Right atrium auricular region (tissue), 2 donors: ENCODE results near the gene METAP1. TPM values are rescaled to one million over a fixed set of nuclear protein-coding genes. Genes with fewer than 3 reads are reported as not detected.
"Not testable (repeated sequence)": the region's sequence is repeated elsewhere in the genome, so short reads cannot be mapped to it uniquely, and the experiment has no call there.

Experiments used
- DNase-seq: peaks from one replicate; pipeline ENCODE4 v3.0.0-alpha.2; 2019; ENCODE audit warnings: low spot score
- H3K27ac ChIP-seq, 2 donors: fragments of 200-600 bp; sonication (generic); 1 replicate in 1 of 2; 2 replicates in 1 of 2; pipeline ENCODE4 v1.5.1; 2016 to 2019
- H3K27me3 ChIP-seq, 2 donors: fragments of 200-600 bp; sonication (generic); one replicate each; pipeline versions ENCODE4 v1.5.1 to v1.6.0; 2017 to 2019
- H3K36me3 ChIP-seq: fragments of 200-600 bp; sonication (generic); one replicate; pipeline ENCODE4 v1.5.1; 2016
- H3K4me1 ChIP-seq, 2 donors: fragments of 200-600 bp; sonication (generic); one replicate each; pipeline versions ENCODE4 v1.5.1 to v1.6.0; 2017 to 2019
- H3K4me3 ChIP-seq, 2 donors: fragments of 200-600 bp; sonication (generic); 1 replicate in 1 of 2; 2 replicates in 1 of 2; pipeline ENCODE4 v1.5.1; 2017 to 2019; ENCODE audit warnings: mild to moderate bottlenecking in 1 of 2, moderate library complexity in 1 of 2
- H3K9me3 ChIP-seq, 2 donors: fragments of 200-600 bp; sonication (generic); one replicate each; pipeline ENCODE4 v1.5.1; 2019
- total RNA-seq, 2 donors: library from RNA; depleted of rRNA; stranded (reverse); fragments of >200 nt; gene quantifications; one replicate each; pipeline ENCODE4 v1.1.0, GENCODE V29; 2016
- TF ChIP-seq, protein P1 (sequence below), 2 donors: fragments of 200-600 bp; sonication (generic); IDR thresholded peaks; one replicate each; pipeline ENCODE4 v1.5.1; 2019; ENCODE audit warnings: antibody characterized with exemption in 2 of 2

The METAP1 gene
- total RNA-seq, 2 donors from 2014 or later: 50.3 to 56.2 TPM

DNA sequence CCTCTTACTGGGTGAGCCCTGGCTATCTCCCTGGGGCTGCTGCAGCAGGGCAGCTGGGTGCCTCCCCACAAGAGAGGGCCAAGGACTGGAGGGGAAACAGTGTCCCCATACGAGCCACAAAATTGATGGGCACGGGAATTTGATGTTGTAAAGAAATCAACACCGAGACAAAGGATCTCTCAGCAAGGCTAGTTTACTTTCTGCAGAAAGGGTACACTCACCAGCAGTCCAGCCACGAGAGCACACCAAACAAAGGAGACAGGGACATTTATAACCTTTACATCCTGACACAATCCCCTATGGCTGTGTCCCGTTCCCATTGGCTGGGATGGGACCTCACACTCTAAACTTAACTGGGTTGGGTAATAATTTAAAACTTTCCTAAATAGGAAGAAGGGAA lies 25.9 kb downstream of the METAP1 start:
- Histone ChIP-seq H3K4me1 (peaks cover 0 to 34% of the 10 kb centered on the region in 2 donors), H3K4me3 (no peak overlapping the region), H3K27ac (no peak overlapping the region), H3K36me3 (no peaks in the 10 kb centered on the region), H3K9me3 (peaks cover 4 to 9% of the 10 kb centered on the region in 2 donors), H3K27me3 (no peaks in the 10 kb centered on the region)
- DNase-seq: no peak
- TF ChIP-seq, protein P1, sequence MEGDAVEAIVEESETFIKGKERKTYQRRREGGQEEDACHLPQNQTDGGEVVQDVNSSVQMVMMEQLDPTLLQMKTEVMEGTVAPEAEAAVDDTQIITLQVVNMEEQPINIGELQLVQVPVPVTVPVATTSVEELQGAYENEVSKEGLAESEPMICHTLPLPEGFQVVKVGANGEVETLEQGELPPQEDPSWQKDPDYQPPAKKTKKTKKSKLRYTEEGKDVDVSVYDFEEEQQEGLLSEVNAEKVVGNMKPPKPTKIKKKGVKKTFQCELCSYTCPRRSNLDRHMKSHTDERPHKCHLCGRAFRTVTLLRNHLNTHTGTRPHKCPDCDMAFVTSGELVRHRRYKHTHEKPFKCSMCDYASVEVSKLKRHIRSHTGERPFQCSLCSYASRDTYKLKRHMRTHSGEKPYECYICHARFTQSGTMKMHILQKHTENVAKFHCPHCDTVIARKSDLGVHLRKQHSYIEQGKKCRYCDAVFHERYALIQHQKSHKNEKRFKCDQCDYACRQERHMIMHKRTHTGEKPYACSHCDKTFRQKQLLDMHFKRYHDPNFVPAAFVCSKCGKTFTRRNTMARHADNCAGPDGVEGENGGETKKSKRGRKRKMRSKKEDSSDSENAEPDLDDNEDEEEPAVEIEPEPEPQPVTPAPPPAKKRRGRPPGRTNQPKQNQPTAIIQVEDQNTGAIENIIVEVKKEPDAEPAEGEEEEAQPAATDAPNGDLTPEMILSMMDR (IDR thresholded peaks at IDR 0.05): no peak

DNA sequence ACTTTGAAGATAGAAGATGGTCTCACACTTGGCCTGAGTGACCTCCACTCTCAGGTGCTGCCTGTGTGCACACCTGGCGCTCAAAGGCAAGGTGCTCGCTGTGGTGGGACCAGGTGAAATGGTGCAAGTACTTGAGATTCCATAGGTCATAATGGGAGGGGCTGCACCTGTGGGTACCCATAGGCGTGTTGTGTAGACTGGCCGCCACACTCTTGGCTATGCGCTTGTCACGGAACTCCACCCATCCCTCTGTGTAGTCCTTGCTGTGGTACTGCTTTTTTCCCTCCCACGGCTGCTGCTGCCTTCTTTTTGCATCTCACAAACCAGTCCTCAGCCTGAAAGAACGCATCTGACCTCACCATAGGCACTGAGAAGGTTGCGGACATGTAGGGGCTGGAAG lies 27.0 kb downstream of the METAP1 start:
- Histone ChIP-seq H3K9me3 (peaks cover 4 to 9% of the 10 kb centered on the region in 2 donors), H3K4me1 (peaks cover 0 to 25% of the 10 kb centered on the region in 2 donors), H3K4me3 (no peak overlapping the region), H3K36me3 (no peaks in the 10 kb centered on the region), H3K27me3 (no peaks in the 10 kb centered on the region), H3K27ac (no peak overlapping the region)
- no peak for DNase-seq
- TF ChIP-seq, protein P1 (IDR thresholded peaks at IDR 0.05): no peak

DNA sequence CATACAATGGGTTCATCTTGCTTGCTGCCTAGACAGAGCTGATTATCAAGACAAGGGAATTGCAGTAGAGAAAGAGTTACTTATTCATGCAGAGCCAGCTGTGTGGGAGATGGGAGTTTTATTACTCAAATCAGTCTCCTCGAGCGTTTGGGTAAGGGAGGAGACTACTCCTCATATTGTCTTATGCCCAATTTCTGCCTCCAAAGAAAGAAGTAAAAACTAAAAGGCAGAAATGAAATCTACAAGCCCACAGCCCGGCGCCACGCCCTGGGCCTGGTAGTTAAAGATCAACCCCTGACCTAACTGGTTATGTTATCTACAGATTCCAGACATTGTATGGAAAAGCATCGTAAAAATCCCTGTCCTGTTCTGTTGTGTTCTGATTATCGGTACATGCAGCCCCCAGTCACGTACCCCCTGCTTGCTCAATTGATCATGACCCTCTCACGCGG lies 28.3 kb downstream of the METAP1 start:
- H3K36me3 ChIP-seq, H3K9me3 ChIP-seq, H3K4me3 ChIP-seq, H3K27me3 ChIP-seq, H3K27ac ChIP-seq, DNase-seq: not testable (repeated sequence)
- H3K4me1 ChIP-seq: peaks cover 0 to 28% of the 10 kb centered on the region in 2 donors

DNA sequence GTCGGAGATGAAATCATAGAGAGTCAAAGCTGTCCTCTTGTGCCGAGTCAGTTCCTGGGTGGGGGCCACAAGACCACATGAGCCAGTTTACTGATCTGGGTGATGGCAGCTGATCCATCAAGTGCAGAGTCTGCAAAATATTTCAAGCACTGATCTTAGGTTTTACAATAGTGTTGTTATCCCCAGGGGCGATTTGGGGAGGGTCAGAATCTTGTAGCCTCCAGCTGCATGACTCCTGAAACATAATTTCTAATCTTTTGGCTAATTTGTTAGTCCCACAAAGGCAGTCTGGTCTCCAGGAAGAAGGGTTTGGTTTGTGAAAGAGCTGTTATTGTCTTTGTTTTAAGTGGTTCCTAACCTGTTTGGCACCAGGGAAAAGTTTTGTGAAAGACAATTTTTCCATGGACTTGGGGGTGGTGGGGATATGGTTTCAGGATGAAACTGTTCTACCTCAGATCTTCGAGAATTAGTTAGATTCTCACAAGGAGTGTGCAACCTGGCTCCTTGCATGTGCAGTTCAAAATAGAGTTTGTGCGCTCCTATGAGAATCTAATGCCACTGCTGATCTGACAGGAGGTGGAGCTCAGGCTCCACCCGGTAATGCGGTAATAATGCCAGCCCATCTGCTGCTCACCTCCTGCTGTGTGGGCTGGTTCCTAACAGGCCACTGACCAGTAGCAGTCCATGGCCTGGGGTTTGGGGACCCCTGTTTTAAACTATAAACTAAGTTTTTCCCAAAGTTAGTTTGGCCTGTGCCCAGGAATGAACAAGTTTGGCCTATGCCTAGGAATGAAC lies 29.2 kb downstream of the METAP1 start:
- Histone ChIP-seq H3K9me3 (peaks cover 4 to 9% of the 10 kb centered on the region in 2 donors), H3K4me1 (peaks cover 0 to 32% of the 10 kb centered on the region in 2 donors), H3K27me3 (no peaks in the 10 kb centered on the region), H3K27ac (peak overlapping the region; percentile 3 to 38), H3K36me3 (no peaks in the 10 kb centered on the region), H3K4me3 (no peak overlapping the region)
- no peak for DNase-seq
- TF ChIP-seq, protein P1 (IDR thresholded peaks at IDR 0.05): peak in 1 of 2 donors; percentile 36

DNA sequence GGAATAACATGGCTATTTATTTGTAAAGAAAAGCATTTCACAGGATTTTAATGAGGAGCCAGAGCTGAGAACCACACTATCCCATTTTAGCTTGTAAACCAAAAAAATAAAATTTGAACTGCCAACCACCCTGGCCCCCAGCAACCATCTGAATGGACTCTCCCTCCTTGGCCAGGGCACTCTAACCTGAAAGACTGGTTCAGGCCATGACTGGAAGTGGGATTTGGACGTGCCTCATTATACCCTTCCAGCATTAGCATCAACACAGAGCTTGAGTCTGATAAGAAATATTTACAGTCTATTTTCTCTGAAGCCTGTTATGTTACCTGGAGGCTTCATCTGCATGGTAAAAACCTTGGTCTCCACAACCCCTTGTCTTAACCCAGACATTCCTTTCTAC lies 30.0 kb downstream of the METAP1 start:
- DNase-seq: no peak
- no peaks in the 10 kb centered on the region for H3K27me3 ChIP-seq
- peaks cover 4 to 9% of the 10 kb centered on the region in 2 donors for H3K9me3 ChIP-seq
- no peak overlapping the region for H3K4me3 ChIP-seq
- H3K27ac ChIP-seq: peak overlapping the region; percentile 3 to 38
- H3K36me3 ChIP-seq: no peaks in the 10 kb centered on the region
- TF ChIP-seq, protein P1 (IDR thresholded peaks at IDR 0.05): no peak
- H3K4me1 ChIP-seq: peaks cover 0 to 32% of the 10 kb centered on the region in 2 donors

DNA sequence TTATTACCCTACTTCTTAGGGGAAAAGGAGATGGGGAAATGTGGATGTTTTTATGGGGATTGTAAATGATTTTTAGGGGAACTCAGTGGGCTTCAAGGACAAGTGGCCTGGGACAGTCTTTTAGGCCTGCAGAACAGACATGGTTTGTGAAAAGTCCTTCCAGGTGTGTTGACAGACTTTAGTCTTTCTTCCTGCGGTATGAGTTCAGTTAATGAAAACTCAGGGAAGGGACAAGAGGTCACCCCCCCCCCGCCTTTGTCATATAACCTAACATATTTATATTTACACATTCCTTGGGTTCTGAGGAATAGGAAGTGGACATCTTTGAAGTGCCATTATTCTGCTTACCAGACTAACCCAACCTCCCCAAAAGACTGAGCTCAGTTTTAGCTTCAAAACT lies 31.8 kb downstream of the METAP1 start:
- TF ChIP-seq, protein P1 (IDR thresholded peaks at IDR 0.05): no peak
- no peak overlapping the region for H3K4me3 ChIP-seq
- H3K27me3 ChIP-seq: no peaks in the 10 kb centered on the region
- H3K27ac ChIP-seq: no peak overlapping the region
- H3K36me3 ChIP-seq: no peaks in the 10 kb centered on the region
- no peak for DNase-seq
- H3K4me1 ChIP-seq: peaks cover 0 to 27% of the 10 kb centered on the region in 2 donors
- H3K9me3 ChIP-seq: no peaks in the 10 kb centered on the region
